HG03196 (cell line): ENCODE results near the gene OR5AU1.

Source experiments
- ATAC-seq: cut with Tn5 transposase; IDR thresholded peaks from one replicate; pipeline ENCODE4 v1.9.1; 2021; ENCODE audit not compliant: unreplicated experiment

The OR5AU1 gene

DNA sequence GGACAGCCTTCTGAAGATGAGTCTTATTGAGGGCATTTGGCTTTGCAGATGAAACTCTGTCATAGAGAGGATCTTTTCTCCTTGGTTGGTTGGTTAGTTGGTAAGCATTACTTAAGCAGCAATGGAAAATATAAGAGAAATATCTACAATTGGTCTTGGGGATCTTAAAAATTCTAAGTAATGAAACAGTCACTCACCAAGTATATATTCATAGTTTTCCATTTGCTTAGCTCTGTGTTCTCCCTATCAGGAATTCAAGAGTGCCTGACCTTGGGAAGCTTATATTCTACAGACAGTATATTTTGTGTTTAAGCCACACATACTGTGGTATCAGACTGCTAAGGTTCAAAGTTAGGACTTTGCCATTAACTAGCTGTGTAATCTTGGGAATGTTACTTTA lies at the start of gene OR5AU1:
Gene OR5AU1 (minus strand): TSS at position 101 of the 400 bp plus-strand sequence. CDS start 191 bp downstream, outside the sequence.
- no peak for ATAC-seq

DNA sequence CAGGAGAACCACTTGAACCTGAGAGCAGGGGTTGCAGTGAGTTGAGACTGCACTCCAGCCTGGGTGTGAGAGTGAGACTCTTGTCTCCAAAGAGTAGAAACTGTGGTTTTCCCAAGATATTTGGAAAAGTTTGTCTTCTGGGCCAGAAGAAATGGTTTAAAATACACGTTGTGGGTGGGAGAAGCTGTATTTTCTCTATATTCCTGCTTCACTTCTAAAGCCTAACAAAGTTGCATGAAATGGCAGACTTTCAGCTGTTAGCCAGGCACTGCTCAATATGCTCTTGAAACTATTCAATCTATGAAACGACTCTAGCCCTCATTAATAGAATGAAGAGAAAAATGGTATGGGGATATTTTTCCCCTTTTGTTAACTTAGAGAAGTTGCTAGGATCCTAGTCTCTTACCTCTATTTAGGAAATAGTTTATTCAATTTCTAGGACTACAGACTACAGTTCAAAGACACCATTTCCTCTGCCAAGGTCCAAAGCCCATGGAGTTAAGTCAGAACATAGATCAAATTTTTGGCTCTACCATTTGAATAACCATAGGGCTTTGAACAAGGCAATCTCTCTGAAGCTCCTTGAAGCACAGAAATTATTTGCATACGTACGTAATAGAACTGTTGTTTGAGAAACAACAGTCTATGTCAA lies 49.3 kb upstream of the OR5AU1 start:
- ATAC-seq: no peak

DNA sequence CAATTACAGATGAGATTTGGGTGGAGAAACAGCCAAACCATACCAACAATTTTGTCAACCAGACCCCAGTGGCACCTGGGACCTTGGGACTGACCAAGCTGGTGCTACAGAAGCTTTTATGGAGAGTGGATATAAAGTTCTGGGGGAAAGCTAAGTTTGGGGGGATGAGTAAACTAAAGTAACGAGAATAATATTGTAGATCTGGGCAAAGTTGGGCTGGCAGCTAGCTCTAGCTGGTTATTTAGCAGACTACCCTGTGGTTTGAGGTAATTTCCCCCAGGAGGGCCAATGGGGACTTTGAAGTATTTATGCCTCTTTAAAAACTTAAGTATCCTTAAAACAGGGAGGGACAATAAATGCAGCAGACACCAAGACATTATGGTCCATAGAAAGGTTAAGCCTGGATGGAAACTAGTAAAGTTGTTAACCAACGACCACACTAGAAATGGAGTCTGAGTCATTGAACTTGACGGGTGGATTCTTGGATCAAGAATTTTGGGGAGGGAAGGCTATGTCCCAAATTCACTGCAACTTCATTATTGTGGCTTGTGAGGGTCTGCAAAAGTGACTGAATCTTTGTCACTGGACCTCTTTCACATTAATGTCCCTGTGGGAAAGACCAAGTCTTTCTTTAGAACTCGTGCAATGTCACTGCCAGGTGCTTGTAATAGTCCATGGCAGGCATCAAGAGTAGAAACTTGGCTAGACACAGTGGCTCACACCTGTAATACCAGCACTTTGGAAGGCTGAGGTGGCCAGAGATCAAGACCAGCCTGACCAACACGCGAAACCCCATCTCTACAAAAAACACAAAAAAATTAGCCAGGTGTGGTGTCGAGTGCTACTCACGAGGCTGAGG lies 48.5 kb upstream of the OR5AU1 start:
- ATAC-seq: no peak

DNA sequence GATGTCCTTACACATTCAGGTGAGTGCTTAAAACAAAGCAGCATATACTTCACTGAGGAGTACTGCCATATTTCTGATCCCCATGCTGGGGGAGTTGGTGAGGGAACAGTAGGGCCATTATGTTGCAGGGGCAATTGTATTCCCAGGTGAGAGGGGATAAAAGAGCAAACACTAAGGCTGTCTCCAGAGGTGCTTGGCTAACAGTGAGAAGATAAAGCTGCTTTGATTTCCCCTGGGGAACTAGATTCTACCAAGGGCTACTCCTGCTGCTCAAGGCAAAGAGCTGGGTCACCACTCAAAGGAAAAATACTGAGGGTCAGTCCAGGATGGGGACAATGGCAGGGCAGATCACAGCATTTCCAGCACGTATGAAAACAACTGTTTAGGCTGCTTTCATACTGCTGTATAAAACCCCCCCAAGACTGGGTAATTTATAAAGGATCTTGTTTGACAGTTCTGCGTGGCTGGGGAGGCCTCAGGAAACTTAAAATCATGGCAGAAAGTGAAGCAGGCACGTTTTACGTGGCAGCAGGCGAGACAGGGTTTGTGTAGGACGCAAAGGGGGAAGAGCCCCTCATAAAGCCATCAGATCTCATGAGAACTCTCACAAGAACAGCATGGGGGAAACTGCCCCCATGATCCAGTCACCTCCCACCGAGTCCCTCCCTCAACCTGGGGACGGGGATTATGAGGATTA lies 47.8 kb upstream of the OR5AU1 start:
- ATAC-seq: no peak

DNA sequence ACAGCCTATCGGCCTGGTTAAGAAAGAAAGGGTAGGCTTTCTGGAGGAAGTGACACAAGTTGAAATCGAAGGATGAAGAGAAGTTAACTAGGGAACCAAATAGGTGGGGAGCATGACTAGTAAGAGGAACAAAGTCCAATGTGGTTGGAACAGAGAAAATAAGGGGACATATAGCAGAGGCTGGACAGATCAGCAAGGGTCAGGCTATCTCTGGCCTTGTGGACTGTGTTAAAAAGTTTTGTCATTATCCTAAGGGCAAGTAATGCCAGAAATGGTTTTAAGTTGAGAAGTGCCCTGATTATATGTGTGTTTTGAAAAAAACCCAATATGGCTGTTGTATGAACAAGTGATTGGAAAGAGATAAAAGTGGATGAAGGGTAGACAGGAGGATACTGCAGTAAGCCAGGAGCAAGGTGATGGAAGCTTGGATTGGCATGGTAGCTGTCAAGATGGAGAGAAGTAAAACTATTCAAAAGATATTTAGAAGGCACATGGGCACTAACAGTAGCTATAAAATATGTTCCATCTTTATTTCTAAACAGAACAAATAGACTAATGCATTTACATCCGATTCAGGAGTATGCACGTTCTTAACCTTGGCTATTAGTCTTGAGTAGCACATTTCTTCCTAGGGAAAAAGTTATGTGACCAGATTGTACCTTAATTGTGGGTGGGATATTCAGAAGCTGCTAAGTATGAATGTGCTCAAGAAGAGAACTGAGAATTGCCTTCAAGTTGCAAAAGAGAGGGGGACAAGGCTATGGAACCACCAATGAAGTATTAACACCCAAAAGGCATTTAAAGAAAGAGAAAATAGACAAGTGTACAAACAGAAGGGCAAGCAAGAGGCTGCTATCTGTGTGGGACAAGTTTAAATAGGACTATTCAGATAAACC lies 46.8 kb upstream of the OR5AU1 start:
- no peak for ATAC-seq

DNA sequence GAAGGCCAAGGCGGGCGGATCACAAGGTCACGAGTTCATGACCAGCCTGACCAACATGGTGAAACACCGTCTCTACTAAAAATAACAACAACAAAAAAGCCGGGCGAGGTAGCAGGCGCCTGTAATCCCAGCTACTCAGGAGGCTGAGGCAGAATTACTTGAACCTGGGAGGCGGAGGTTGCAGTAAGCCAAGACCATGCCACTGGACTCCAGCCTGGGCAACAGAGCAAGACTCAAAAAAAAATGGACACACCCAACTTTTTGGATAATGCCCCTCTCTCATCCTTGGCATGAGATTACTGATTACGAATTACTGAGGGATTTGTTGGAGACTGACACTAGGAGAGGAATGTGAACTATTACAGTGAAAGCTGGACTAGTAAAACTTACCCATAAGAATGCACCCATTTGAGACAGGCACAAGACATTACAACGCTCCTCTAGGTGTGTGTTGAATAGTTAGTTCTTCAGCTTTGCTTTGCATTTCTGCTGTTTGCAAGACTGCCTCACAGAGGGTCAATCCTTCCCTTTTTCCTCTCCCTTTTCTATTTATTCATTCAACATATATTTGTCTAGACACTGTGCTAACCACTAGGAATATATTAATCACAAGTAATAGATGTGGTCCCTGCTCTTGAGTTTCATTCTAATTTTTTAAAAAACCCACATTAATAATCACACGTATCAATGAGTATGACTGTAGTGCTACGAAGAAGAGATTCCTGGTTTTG lies 46.0 kb upstream of the OR5AU1 start:
- no peak for ATAC-seq

DNA sequence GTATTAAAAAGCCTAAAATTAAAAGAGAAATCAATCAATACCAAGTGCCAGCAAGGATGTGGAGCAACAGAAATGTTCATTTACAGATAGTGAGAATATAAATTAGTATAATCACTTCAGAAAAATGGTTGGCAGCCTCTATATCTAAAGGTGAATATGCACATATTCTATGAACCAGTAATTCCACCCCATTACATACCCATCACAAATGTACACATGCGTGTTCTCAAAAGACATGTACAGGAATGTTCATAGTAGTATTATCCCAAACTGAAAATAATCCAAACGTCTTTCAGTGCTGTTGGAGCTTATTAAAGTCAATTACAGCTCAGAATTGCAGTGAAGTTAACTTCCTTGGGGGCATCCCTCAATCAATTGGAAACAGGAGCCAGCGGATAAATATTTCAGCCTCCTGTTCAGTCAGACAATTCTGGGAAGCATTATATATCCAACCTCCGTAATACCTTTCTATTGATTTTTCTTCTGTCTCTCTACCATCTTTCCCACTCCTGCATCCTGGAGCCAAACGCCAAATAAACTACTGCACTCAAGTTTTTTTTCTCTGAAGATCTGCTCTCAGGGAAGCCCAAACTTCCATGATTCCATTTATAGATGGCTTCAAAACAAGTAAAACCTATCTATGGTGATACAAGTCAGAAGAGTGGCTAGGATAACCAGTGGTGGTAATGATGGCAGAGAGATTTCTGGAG lies 45.0 kb upstream of the OR5AU1 start:
- no peak for ATAC-seq

DNA sequence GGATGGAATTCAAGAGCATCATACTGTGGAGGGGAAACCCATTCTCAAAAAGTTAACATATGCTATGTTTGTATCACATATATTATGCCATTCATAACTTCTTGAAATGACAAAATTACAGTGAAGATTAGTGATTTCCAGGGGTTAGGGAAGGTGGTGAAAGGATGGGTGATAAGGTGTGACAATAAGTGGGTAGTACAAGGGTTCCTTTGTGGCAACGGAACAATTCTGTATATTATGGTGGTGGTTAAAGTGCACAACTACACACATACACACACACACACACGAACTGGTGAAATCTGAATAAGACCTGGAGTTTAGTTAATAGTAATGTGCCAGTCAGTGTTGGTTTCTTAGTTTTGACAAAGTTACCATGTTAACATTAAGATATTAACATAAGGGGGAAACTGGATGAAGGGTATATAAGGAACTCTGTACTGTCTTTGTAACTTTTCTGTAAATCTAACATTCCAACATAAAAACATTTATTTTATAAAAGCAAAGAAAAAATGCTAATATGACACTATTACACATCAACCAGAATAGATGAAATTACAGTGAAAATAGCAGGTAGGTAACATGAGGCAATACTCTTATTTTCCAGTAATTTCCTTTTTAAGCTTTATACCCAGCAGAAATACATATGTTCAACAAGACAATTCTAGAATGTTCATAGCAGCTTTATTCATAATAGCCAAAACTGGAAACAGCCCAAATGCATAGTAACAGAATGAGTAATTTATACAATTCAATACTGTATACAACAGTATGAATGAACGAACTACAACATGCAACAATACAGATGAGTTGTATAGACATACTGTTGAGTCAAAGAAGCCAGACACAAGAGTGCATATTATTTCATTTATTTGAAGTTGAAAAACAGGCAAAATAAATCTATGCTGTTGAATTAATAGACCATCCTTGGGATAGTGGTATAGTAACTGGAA lies 44.0 kb upstream of the OR5AU1 start:
- no peak for ATAC-seq

DNA sequence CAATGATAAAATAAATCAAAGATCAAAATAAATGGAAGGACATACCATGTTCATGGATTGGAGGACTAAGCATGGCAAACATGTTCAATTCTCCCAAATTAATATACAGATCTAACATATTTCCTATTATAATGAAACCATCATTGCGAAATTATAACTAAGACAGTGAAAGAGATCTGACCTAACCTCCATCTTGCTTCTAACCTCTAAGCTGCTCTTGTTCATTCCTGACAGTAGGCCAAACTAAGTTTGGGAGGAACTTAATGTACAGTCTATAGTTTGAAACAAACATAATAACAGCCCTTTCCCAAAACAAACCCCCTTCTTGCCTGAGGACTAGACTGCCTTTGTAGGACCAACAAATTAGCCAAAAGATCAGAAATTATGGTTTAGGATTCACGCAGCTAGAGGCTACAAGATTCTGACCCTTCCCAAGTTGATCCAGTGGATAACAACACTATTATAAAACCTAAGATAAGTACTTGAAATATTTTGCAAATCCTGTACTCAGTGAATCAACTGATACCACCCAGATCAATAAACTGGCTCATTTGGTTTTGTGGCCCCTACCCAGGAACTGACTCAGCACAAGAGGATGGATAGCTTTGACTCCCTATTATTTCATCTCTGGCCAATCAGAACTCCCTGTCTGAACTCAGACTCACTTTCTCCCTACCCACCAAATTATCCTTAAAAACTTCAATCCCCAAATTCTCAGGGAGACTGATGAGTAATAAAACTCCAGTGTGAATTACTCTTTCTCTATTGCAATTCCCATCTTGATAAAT lies 41.7 kb upstream of the OR5AU1 start:
- no peak for ATAC-seq

DNA sequence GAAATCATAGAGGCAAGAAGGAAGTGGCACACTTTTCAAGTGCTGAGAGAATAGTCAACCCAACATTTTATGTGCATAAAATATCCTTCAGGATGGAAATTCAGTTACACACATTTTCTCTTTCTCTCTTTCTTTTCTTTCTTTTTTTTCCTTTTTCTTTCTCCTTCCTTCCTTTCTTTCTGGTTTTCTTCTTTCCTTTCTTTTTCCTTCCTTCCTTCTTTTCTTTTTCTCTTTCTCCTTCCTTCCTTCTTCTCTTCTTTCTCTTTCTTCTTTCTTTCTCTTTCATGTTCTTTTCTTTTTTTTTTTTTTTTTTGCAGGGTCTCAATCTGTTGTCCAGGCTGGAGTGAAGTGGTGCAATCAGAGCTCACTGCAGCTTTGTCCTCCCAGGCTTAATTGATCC lies 38.7 kb upstream of the OR5AU1 start:
- ATAC-seq: no peak

DNA sequence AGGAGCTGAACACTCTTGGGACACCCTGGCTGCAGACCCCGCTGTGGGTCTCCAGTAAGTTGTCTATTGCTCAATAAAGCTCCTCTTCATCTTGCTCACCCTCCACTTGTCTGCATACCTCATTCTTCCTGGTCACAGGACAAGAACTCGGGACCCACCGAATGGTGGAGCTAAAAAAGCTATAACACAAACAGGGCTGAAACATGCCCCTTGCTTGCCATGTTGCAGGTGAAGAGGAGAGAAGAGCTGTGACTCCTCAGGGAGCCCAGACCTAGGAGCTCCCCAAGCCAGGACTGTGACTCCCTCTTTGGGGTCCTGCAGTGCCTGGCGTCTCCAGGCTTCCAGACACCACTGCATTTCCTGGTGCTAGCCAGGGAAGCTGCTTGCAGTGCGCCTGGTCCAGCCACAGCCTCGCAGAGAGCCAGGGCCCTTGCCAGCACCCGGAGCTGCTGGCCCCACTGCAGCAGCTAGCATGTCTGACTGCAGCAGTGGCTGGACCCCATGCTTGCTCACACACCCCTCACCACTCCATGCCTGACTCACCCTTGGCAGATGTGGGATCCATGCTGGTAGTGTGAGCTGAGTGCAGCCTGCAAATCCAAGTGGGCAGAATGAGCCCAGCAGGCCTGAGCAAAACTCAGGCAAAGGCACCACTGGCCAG lies 37.1 kb upstream of the OR5AU1 start:
- no peak for ATAC-seq

DNA sequence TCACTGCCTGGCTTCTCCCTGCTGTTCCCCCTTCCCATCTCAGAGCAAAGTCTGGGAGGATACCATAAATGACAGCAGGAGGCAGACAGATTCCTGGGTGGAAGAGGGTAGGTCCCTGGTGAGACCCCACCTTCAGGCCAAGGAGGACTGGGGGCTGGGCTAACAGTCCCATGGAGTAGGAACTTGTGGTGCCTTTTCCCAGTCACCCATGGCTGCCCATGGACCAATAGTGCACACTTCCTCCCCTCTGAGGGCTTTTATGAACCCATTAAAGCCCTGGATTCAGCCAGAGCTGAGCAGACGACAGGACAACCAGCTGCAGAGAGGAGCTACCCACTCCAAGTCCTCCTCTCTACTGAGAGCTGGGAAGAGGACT lies 36.6 kb upstream of the OR5AU1 start:
- ATAC-seq: no peak

DNA sequence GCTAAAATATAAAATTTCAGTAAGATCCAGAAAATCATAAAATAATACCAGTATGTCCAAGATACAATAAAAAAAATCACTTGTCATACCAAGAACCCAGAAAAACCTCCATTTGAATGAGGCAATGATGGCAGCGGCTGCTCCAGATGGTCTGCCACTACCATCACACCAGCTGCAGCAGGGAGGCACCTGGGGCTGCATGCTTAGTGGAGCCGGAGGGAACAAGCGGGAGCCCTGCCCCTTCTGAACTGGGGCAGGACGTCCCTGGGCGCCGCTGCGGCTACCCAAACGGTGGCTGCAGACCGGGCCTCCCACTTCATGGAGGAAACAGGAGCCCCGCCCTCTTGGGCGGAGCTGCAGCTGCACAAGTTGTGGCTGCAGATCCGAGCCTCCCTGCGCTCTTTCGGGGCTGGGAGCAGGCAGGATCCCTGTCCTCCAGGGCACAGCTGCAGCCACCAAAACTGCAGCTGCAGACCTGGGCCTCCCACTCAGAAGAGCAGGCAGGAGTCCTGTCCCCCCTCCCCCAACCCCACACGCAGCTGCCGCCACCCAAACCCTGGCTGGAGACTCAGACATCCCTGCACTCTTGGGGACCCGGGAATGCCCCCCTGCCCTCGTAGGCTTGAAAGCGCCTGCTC lies 36.1 kb upstream of the OR5AU1 start:
- ATAC-seq: no peak

DNA sequence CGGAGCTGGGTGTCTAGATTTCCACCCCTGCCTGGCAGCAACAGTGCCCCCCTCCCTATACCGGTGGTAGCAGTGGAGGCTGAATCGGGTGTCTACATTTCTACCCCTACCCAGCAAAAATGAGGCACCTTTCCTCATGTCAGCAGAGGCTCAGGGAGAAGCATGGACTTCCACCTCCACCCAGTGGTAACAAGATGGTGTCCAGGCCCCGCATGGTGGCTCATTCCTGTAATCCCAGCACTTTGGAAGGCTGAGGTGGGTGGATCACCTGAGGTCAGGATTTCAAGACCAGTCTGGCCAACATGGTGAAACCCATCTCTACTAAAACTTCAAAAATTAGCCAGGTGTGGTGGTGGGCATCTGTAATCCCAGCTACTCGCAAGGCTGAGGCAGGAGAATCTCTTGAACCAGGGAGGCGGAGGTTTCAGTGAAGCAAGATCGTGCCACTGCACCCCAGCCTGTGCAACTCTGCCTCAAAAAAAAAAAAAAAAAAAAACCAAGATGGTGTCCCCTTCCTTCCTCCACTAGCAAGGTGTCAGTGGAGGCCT lies 35.5 kb upstream of the OR5AU1 start:
- ATAC-seq: no peak

DNA sequence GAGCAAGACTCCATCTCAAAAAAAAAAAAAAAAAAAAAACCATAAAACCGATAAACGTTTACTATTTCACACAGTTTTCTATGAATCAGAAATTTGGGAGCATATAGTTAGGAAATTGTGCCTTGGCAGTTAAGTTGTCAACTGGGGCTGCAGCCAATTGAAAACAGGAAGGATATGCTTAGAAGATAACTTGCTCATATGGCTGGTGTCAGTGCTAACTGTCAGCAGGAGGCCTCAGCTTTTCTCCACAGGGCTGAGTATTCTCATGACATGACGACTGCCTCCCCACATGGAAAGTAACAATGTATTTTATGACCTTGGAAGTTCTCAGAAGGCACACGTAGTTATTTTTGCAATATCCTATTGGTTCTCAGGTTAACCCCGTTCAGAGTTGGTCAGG lies 29.6 kb upstream of the OR5AU1 start:
- ATAC-seq: no peak

DNA sequence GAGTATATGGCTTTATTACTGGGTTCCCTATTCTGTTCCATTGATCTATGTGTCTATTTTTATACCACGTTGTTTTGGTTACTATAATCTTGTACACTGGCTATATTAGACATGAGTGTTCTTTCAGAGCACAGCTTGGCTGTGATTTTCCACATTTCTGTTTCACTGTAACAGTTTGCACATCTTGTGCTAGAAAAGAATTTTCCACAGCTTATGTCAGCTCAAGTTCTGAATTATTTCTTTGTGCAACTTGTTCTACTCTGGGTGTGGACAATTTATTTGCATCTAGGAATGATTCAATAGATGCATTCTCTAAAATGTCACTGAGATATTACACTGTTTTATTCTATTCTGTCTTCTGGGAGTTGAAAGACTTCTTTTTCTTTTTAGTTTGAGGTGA lies 28.4 kb upstream of the OR5AU1 start:
- no peak for ATAC-seq
